Thoracic aorta (tissue), 2 donors: ENCODE data around the gene HERC2. TPM values are rescaled to one million over a fixed set of nuclear protein-coding genes. Genes with fewer than 3 reads are reported as not detected.
"Not testable (repeated sequence)": the region's sequence is repeated elsewhere in the genome, so short reads cannot be mapped to it uniquely, and the experiment has no call there.

Experiments used
- ATAC-seq: fragments of 150-250 bp; one replicate; pipeline ENCODE4 v1.8.0; 2017; ENCODE audit warnings: low read depth; ENCODE audit not compliant: insufficient number of reproducible peaks, low FRiP score
- DNase-seq: peaks from one replicate; pipeline ENCODE4 v3.0.0-alpha.2; 2020; ENCODE audit warnings: low spot score
- H3K27ac ChIP-seq, 2 donors: fragments of 200-600 bp; sonication (generic); 1 replicate in 1 of 2; 2 replicates in 1 of 2; pipeline ENCODE4 v1.5.1; 2016; ENCODE audit warnings: mild to moderate bottlenecking in 2 of 2, moderate library complexity in 2 of 2
- H3K27me3 ChIP-seq: fragments of 200-600 bp; sonication (generic); replicated peaks from 2 replicates; pipeline ENCODE4 v1.6.0; 2016; ENCODE audit warnings: mild to moderate bottlenecking; ENCODE audit not compliant: insufficient read depth
- H3K36me3 ChIP-seq: fragments of 200-600 bp; sonication (generic); one replicate; pipeline ENCODE4 v1.5.1; 2016
- H3K4me1 ChIP-seq, 2 donors: fragments of 200-600 bp; sonication (generic); 1 replicate in 1 of 2; 2 replicates in 1 of 2; pipeline versions ENCODE4 v1.5.1 to v1.6.0; 2016; ENCODE audit warnings: low read depth in 2 of 2, mild to moderate bottlenecking in 1 of 2; ENCODE audit not compliant: control insufficient read depth in 1 of 2
- H3K4me3 ChIP-seq: fragments of 200-600 bp; sonication (generic); 2 replicates; pipeline ENCODE4 v1.5.1; 2016; ENCODE audit warnings: mild to moderate bottlenecking
- H3K9me3 ChIP-seq: fragments of 200-600 bp; sonication (generic); 2 replicates; pipeline ENCODE4 v1.5.1; 2016
- total RNA-seq, 2 donors: library from RNA; depleted of rRNA; stranded (reverse); fragments of >200 nt; gene quantifications; one replicate each; pipeline versions ENCODE4 v1.1.0 to v1.2.3, GENCODE V29; 2016
- TF ChIP-seq, protein P1 (sequence below): fragments of 200-600 bp; sonication (generic); IDR thresholded peaks from one replicate; pipeline ENCODE4 v1.5.1; 2019; ENCODE audit warnings: antibody characterized with exemption

Gene HERC2
- total RNA-seq, 2 donors from 2014 or later: 50.9 to 62.0 TPM

DNA sequence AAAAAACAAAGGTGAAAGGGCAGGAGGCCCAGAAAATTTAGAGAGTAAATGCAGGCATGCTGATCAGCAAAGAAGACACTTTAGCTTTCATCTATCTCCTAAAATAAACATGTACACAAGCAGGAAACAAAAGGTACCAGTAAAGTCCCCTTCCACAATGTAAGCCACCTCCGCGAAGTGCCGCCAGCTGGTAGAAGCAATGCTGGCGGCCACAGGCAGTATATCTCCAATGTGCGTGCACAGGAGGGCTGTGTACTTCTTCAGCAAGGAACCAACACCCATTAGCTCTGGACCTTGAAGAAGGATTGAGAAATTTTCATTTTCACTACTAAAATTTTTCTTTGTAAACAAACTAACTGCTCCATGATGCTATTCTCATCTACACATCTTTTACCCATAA, 75.4 kb downstream of the HERC2 start:
- H3K27ac ChIP-seq: no peak overlapping the region
- TF ChIP-seq, protein P1, sequence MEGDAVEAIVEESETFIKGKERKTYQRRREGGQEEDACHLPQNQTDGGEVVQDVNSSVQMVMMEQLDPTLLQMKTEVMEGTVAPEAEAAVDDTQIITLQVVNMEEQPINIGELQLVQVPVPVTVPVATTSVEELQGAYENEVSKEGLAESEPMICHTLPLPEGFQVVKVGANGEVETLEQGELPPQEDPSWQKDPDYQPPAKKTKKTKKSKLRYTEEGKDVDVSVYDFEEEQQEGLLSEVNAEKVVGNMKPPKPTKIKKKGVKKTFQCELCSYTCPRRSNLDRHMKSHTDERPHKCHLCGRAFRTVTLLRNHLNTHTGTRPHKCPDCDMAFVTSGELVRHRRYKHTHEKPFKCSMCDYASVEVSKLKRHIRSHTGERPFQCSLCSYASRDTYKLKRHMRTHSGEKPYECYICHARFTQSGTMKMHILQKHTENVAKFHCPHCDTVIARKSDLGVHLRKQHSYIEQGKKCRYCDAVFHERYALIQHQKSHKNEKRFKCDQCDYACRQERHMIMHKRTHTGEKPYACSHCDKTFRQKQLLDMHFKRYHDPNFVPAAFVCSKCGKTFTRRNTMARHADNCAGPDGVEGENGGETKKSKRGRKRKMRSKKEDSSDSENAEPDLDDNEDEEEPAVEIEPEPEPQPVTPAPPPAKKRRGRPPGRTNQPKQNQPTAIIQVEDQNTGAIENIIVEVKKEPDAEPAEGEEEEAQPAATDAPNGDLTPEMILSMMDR: no peak
- H3K36me3 ChIP-seq: peaks cover 32% of the 10 kb centered on the region
- no peak for ATAC-seq
- no peak overlapping the region for H3K4me3 ChIP-seq
- no peaks in the 10 kb centered on the region for H3K27me3 ChIP-seq
- no peaks in the 10 kb centered on the region for H3K9me3 ChIP-seq
- no peak for DNase-seq
- no peaks in the 10 kb centered on the region for H3K4me1 ChIP-seq

DNA sequence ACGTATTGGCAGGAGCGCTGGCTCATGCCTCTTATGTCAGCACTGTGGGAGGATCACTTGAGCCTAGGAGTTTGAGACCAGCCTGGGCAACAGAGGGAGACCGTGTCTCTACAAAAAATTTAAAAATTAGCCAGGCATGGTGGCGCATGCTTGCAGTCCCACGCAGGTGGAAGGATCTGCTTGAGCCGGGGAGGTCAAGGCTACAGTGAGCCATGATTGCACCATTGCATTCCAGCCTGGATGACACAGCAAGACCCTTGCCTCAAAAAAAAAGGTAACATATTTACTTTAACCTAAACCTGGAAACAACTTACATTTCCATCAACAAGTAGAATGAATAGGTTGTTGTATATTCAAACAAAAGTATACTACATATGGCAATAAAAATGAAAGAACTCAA, 78.1 kb downstream of the HERC2 start:
- TF ChIP-seq, protein P1: no peak
- H3K36me3 ChIP-seq: peaks cover 29% of the 10 kb centered on the region
- no peak overlapping the region for H3K27ac ChIP-seq
- H3K27me3 ChIP-seq: no peaks in the 10 kb centered on the region
- no peaks in the 10 kb centered on the region for H3K9me3 ChIP-seq
- H3K4me1 ChIP-seq: no peaks in the 10 kb centered on the region
- no peak overlapping the region for H3K4me3 ChIP-seq
- DNase-seq (no peak), ATAC-seq (no peak)

DNA sequence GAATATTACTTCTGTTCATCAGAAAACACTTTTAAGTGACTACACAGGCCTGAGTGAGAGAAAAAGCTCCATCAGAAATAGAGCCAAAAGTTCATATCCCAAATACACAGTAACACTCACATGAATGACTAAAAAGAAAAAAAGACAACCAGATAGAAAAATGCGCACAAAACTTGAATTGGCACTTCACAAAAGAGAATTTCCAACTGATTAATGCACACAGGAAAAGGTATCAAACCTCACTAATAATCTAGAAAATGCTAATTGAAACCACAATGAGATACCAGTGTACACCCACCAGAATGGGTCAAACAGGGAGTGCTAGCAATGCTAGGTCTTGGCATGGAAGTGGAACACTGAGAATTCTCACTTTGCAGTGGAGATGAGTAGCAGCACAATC, 78.6 kb downstream of the HERC2 start:
- TF ChIP-seq, protein P1: no peak
- no peaks in the 10 kb centered on the region for H3K9me3 ChIP-seq
- no peak for ATAC-seq
- H3K27me3 ChIP-seq: no peaks in the 10 kb centered on the region
- H3K4me1 ChIP-seq: no peaks in the 10 kb centered on the region
- DNase-seq: no peak
- H3K36me3 ChIP-seq: peaks cover 30% of the 10 kb centered on the region
- H3K27ac ChIP-seq: no peak overlapping the region
- H3K4me3 ChIP-seq: no peak overlapping the region

DNA sequence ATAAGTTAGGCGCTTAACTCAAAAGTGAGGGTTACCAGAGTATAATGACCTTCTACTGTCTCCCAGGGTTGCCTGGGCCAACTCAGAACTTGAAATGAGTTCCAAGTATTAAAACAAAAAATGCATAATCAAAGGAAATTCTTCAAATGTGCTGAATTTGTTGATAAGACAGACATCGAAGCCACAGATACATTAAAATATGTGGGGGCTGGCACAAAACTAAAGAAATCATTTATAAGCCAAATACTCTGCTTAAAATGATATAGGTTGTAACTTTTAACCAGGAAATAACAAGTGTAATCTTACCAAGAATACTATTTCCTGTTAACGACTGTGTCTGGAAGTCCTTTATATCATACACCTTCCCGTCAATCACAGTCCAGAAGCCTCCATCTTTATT, 83.7 kb downstream of the HERC2 start:
- peaks cover 18% of the 10 kb centered on the region for H3K36me3 ChIP-seq
- H3K9me3 ChIP-seq, H3K27me3 ChIP-seq, H3K4me1 ChIP-seq, H3K4me3 ChIP-seq, DNase-seq, ATAC-seq, H3K27ac ChIP-seq: not testable (repeated sequence)

DNA sequence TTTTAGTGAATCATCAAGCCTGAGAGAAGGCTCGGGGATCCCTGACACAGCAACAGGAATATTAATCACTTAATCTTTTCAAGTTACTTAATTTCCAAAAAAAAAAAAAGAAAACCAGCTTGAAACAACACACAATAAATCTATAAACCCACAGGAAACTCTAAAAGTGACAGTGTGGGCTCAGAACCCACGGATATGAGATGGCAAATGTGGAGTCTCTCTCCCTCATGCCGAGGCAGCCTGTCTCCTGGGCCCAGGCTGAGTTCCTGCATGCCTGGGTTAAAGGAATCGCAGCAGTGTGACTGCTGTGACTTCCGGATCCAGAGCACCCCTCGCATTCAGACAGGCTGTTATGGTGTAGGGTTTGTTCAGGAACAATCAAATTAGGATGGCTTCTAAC, 90.2 kb downstream of the HERC2 start:
- not testable (repeated sequence) for ATAC-seq, H3K27me3 ChIP-seq, H3K4me3 ChIP-seq, DNase-seq, H3K9me3 ChIP-seq, H3K4me1 ChIP-seq, H3K27ac ChIP-seq
- H3K36me3 ChIP-seq: peaks cover 16% of the 10 kb centered on the region

DNA sequence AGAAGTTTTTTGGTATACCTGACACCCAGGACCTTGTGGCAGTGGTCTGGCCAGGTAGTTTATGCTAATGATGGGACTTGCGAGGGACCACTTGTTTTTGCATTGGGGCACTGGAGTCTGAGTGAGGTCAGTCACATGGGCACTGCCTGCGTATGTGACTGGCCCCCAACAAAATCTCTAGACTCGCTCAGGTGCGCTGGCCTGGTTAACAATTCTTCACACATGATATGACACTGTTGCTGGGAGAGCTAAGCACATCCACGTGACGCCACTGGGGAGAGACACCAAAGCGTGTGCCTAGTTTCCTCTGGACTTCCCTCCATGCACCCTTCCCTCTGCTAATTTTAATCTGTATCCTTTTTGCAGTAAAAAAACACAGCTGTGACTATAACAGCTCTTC, 90.6 kb downstream of the HERC2 start:
- not testable (repeated sequence) for H3K27ac ChIP-seq, ATAC-seq, H3K9me3 ChIP-seq, H3K27me3 ChIP-seq, DNase-seq, H3K4me3 ChIP-seq, H3K4me1 ChIP-seq
- H3K36me3 ChIP-seq: peaks cover 20% of the 10 kb centered on the region

DNA sequence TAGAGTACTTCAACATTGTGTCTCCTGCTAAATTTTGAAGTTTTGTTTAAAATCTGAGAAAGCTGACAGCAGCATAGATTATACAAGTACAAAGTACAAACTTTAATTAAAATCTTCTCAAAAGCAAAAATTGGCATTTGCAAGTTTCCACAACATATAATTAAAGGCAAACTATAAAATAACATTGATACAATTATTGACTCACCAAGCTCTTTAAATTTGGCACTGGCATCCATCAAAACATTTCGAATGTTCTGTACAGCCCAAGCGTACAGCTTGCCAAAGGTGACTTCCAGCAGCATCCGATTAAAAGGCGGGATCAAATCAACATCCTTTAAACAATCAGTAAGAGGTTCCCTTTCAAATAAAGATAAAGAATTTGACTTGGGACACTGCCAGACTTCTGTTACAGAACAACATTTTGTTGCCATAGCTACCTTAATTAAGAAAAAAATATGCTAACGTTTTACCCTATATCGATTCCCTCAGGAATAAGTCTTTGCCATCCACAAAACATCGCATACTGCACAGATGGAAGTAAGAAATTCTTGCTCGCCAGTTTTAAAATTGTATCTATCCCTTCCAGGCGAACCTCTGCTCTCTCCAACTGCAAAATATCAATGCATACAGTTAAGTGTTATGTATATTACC, 92.9 kb downstream of the HERC2 start:
- not testable (repeated sequence) for H3K27me3 ChIP-seq, H3K9me3 ChIP-seq, H3K4me1 ChIP-seq, H3K4me3 ChIP-seq, ATAC-seq, DNase-seq, H3K27ac ChIP-seq
- H3K36me3 ChIP-seq: peaks cover 14% of the 10 kb centered on the region
